Hepatocyte (in vitro differentiated cells): ENCODE data around the gene NDUFA8.

Experiments
- EZH2 ChIP-seq: fragments of 200-600 bp; sonication (generic); IDR thresholded peaks from 2 replicates; pipeline ENCODE4 v1.6.1; 2016; ENCODE audit warnings: antibody characterized with exemption, mild to moderate bottlenecking, borderline replicate concordance
- EZH2phosphoT487 ChIP-seq: fragments of 200-600 bp; sonication (generic); IDR thresholded peaks from one replicate; pipeline ENCODE4 v1.6.1; 2018; ENCODE audit warnings: antibody characterized with exemption, mild to moderate bottlenecking, low read depth, moderate library complexity; ENCODE audit not compliant: unreplicated experiment, severe bottlenecking
- TF ChIP-seq, protein P1 (sequence below): fragments of 200-600 bp; sonication (generic); IDR thresholded peaks from 2 replicates; pipeline ENCODE4 v1.5.1; 2016; ENCODE audit warnings: antibody characterized with exemption, mild to moderate bottlenecking; ENCODE audit not compliant: poor library complexity

DNA sequence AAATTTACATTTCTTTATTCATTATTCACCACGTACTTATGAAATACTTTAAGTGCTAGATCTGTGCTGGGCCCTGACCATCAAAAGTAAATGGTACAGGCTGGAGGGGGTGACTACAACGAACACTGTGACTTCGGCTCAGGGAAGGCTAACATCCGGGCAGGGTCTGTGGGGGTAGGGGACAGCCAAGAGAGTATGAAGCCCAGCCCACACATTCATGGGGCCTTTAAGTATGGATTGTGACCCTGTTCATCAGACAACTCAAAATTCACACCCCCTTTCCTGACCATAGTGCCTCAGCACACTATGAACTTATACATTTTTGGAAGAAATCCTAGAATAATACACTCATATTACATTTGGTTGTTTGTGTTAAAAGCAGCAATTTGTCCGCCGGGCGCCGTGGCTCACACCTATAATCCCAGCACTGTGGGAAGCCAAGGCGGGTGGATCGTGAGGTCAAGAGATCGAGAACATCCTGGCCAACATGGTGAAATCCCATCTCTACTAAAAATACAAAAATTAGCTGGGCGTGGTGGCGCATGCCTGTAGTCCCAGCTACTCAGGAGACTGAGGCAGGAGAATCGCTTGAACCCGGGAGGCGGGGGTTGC, 33.4 kb upstream of the NDUFA8 start:
- TF ChIP-seq, protein P1, sequence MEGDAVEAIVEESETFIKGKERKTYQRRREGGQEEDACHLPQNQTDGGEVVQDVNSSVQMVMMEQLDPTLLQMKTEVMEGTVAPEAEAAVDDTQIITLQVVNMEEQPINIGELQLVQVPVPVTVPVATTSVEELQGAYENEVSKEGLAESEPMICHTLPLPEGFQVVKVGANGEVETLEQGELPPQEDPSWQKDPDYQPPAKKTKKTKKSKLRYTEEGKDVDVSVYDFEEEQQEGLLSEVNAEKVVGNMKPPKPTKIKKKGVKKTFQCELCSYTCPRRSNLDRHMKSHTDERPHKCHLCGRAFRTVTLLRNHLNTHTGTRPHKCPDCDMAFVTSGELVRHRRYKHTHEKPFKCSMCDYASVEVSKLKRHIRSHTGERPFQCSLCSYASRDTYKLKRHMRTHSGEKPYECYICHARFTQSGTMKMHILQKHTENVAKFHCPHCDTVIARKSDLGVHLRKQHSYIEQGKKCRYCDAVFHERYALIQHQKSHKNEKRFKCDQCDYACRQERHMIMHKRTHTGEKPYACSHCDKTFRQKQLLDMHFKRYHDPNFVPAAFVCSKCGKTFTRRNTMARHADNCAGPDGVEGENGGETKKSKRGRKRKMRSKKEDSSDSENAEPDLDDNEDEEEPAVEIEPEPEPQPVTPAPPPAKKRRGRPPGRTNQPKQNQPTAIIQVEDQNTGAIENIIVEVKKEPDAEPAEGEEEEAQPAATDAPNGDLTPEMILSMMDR = no peak
- TF ChIP-seq EZH2 (no peak), EZH2phosphoT487 (no peak)
